NOMO-1 treated with dmso at 0.1 percent for 144 hours (cell line): ENCODE measurements around the gene FOXO6.

Experiments
- DNase-seq: peaks from one replicate; lab custom pipeline; 2025; ENCODE audit not compliant: unreplicated experiment; lab: John Stamatoyannopoulos, UW

The FOXO6 gene

GRCh38 chr1:41365772-41366454, 4.7 kb downstream of the FOXO6 start:
- DNase-seq, result no peak

- DNase-seq, result no peak
These were observed 5.4 kb downstream of the FOXO6 start for GRCh38 chr1:41366455-41367287.

- DNase-seq, result no peak
These were observed 6.0 kb downstream of the FOXO6 start for GRCh38 chr1:41367288-41367642.

GRCh38 chr1:41368366-41368765, 7.1 kb downstream of the FOXO6 start:
- DNase-seq, result no peak

GRCh38 chr1:41368801-41369200, 7.6 kb downstream of the FOXO6 start:
- DNase-seq, result no peak

- no peak for DNase-seq
These were observed 8.3 kb downstream of the FOXO6 start for GRCh38 chr1:41369531-41369930.

GRCh38 chr1:41370225-41370624, 9.0 kb downstream of the FOXO6 start:
- DNase-seq, result no peak

- DNase-seq, result no peak
These were observed 9.7 kb downstream of the FOXO6 start for GRCh38 chr1:41370756-41371420.

GRCh38 chr1:41371630-41372599, 10.7 kb downstream of the FOXO6 start:
- DNase-seq, result no peak

- no peak for DNase-seq
These were observed 11.4 kb downstream of the FOXO6 start for GRCh38 chr1:41372600-41372993.

- DNase-seq, result no peak
These were observed 12.1 kb downstream of the FOXO6 start for GRCh38 chr1:41373373-41373772.

GRCh38 chr1:41374711-41375110, 13.5 kb downstream of the FOXO6 start:
- DNase-seq, result no peak

- no peak for DNase-seq
These were observed 16.2 kb downstream of the FOXO6 start for GRCh38 chr1:41377397-41377796.

- DNase-seq, result no peak
These were observed 17.0 kb downstream of the FOXO6 start for GRCh38 chr1:41378222-41378621.

GRCh38 chr1:41378999-41379737, 17.9 kb downstream of the FOXO6 start:
- no peak for DNase-seq

- no peak for DNase-seq
These were observed 18.5 kb downstream of the FOXO6 start for GRCh38 chr1:41379738-41380130.

- no peak for DNase-seq
These were observed 19.0 kb downstream of the FOXO6 start for GRCh38 chr1:41380195-41380594.

GRCh38 chr1:41380979-41381691, 19.9 kb downstream of the FOXO6 start:
- DNase-seq, result peak; percentile 62

- DNase-seq, result no peak
These were observed 20.7 kb downstream of the FOXO6 start for GRCh38 chr1:41381692-41382479.
